ENCODE results near the gene ZDHHC1. TPM values are rescaled to one million over a fixed set of nuclear protein-coding genes. Genes with fewer than 3 reads are reported as not detected.

Gene ZDHHC1
- total and polyA plus RNA-seq, 2 donors (not counting 3 experiments of a cell fraction or from before 2014, with no cell fraction given): 11.4 to 14.4 TPM

DNA sequence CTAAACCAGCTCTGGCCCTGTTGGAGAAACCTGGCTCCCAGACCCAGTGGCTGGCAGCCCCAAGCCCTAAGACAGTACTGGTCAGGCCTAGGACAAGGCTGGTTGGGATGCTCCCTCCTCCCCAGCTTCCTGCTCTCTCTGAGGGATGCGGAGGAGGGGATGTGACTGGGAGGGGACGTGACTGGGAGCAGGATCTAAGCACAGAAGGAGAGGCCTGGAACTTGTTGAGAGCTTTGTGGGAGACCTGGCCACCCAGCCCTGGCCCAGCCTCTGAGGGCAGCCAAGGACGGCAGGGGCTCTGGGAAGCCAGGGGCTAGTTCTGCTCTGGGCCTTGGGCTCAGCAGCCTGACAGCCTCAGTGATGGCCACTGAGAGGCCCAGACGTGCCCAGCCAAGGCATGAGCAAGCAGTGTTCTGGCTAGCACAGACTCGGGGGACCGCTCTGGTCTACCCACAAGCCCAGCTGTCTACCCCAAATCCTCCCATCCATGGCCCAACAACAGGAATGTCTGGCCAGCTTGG is 41.9 kb upstream of the ZDHHC1 start:
- Histone ChIP-seq H3K4me1 (ENCODE audit: control insufficient read depth, extremely low read depth, insufficient read depth, low read length) (peaks cover 13% of the 10 kb centered on the region), H3K27ac (ENCODE audit: insufficient read depth, low read depth, low read length) (no peak overlapping the region)

DNA sequence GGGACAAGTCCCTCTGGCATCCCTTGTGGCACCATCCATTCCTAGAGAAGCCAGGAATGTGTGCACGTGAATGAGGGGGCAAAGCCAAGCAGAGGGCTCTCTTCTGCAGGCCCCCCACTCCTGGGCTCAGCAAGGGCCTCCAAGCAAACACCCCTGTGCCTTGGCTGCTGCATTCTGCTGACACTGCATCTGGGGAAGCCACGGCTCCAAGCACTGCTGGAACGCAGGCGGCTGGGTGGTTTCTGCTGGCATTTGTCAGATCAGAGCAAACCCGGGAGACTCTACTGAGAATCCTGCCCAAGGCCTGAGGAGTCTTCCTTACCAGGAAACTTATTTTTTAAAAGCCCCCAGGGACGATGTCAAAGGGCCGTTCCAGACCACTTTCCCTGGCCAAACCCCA is 41.3 kb upstream of the ZDHHC1 start:
- Histone ChIP-seq H3K79me2 (ENCODE audit: control insufficient read depth, insufficient read depth, low read length) (no peaks in the 10 kb centered on the region), H3K4me2 (ENCODE audit: insufficient read depth, low read length) (no peak overlapping the region), H3K27me3 (ENCODE audit: control insufficient read depth in 2 of 2, insufficient read depth in 2 of 2, low read length in 2 of 2) (no peaks in the 10 kb centered on the region), H3K4me3 (replicated peaks in 1 of 3; ENCODE audit: insufficient read depth in 1 of 3, low read depth in 1 of 3, low read length in 3 of 3) (no peak overlapping the region), H3K4me1 (ENCODE audit: control insufficient read depth, extremely low read depth, insufficient read depth, low read length) (peaks cover 13% of the 10 kb centered on the region), H3K9me3 (replicated peaks; ENCODE audit: control insufficient read depth, insufficient read depth, low read length) (no peaks in the 10 kb centered on the region), H3K27ac (ENCODE audit: insufficient read depth, low read depth, low read length) (no peak overlapping the region), H4K20me1 (replicated peaks; ENCODE audit: control insufficient read depth, extremely low read depth, insufficient read depth, low read length) (no peaks in the 10 kb centered on the region), H2AFZ (ENCODE audit: low read depth, low read length) (no peak overlapping the region), H3K9me1 (replicated peaks; ENCODE audit: control insufficient read depth, extremely low read depth, insufficient read depth, low read length) (no peaks in the 10 kb centered on the region), H3K36me3 (ENCODE audit: control insufficient read depth in 2 of 2, extremely low read depth in 1 of 2, insufficient read depth in 2 of 2, low read length in 2 of 2) (peaks cover 0 to 17% of the 10 kb centered on the region in 2 experiments), H3K9ac (replicated peaks; ENCODE audit: extremely low read depth, insufficient read depth, low read length) (no peak overlapping the region)
- intact Hi-C loops (cut with micrococcal nuclease): no loop called here
- dilution Hi-C loops (cut with MboI; ENCODE audit: extremely low pct_ligation_motif_present, low sequenced_read_pairs): no loop called here
- FAIRE-seq (no peak), DNase-seq (ENCODE audit: low read depth, low spot score) (no peak)
- no TSS peak for BruUV-seq (replicated peaks)
- ChIA-PET CTCF (interaction anchor here (1.7 to 12.4 kb wide), 3 partner anchors 8 to 32 kb away, joined by 5 to 201 read pairs (median 16); no protein-coding TSS in a partner anchor), POLR2A (no interaction called here)
- TF ChIP-seq FOS (IDR thresholded peaks at IDR 0.05; ENCODE audit: borderline replicate concordance, insufficient read depth, low read length) (no peak), POLR2AphosphoS5 (IDR thresholded peaks at IDR 0.05; ENCODE audit: insufficient read depth, low read depth, low read length) (no peak)
- TF ChIP-seq, protein P1, sequence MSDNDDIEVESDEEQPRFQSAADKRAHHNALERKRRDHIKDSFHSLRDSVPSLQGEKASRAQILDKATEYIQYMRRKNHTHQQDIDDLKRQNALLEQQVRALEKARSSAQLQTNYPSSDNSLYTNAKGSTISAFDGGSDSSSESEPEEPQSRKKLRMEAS (IDR thresholded peaks at IDR 0.05; ENCODE audit: insufficient read depth, insufficient read length): no peak

More for the DNA sequence above, 41.9 kb upstream of the ZDHHC1 start:
- intact Hi-C loops (cut with micrococcal nuclease): no loop called here
- Histone ChIP-seq H3K4me2 (ENCODE audit: insufficient read depth, low read length) (no peak overlapping the region), H3K9me3 (replicated peaks; ENCODE audit: control insufficient read depth, insufficient read depth, low read length) (no peaks in the 10 kb centered on the region), H3K27me3 (ENCODE audit: control insufficient read depth in 2 of 2, insufficient read depth in 2 of 2, low read length in 2 of 2) (no peaks in the 10 kb centered on the region), H3K79me2 (ENCODE audit: control insufficient read depth, insufficient read depth, low read length) (no peaks in the 10 kb centered on the region), H3K9ac (replicated peaks; ENCODE audit: extremely low read depth, insufficient read depth, low read length) (no peak overlapping the region), H3K4me3 (replicated peaks in 1 of 3; ENCODE audit: insufficient read depth in 1 of 3, low read depth in 1 of 3, low read length in 3 of 3) (no peak overlapping the region), H4K20me1 (replicated peaks; ENCODE audit: control insufficient read depth, extremely low read depth, insufficient read depth, low read length) (no peaks in the 10 kb centered on the region), H2AFZ (ENCODE audit: low read depth, low read length) (no peak overlapping the region), H3K9me1 (replicated peaks; ENCODE audit: control insufficient read depth, extremely low read depth, insufficient read depth, low read length) (no peaks in the 10 kb centered on the region), H3K36me3 (ENCODE audit: control insufficient read depth in 2 of 2, extremely low read depth in 1 of 2, insufficient read depth in 2 of 2, low read length in 2 of 2) (peaks cover 0 to 12% of the 10 kb centered on the region in 2 experiments)
- FAIRE-seq (no peak), DNase-seq (ENCODE audit: low read depth, low spot score) (no peak)
- no peak for TF ChIP-seq JUN (IDR thresholded peaks at IDR 0.05; ENCODE audit: borderline replicate concordance, insufficient read depth, insufficient read length, low read depth)
- no peak for TF ChIP-seq EZH2 (IDR thresholded peaks at IDR 0.05; ENCODE audit: borderline replicate concordance, low read depth, low read length, severe bottlenecking)
- BruUV-seq (replicated peaks): no TSS peak
- CTCF ChIA-PET: interaction anchor here (3.0 to 12.4 kb wide), 2 partner anchors 11 to 33 kb away, joined by 16 to 201 read pairs; no protein-coding TSS in a partner anchor
- dilution Hi-C loops (cut with MboI; ENCODE audit: extremely low pct_ligation_motif_present, low sequenced_read_pairs): no loop called here
- POLR2A ChIA-PET: no interaction called here
